GM18873 (cell line): ENCODE results near the gene PAX1.

Experiments
- ATAC-seq: cut with Tn5 transposase; IDR thresholded peaks from one replicate; pipeline ENCODE4 v1.9.1; 2021; ENCODE audit warnings: mild to moderate bottlenecking, moderate library complexity, moderate number of reproducible peaks; ENCODE audit not compliant: unreplicated experiment, low FRiP score

PAX1 gene

DNA sequence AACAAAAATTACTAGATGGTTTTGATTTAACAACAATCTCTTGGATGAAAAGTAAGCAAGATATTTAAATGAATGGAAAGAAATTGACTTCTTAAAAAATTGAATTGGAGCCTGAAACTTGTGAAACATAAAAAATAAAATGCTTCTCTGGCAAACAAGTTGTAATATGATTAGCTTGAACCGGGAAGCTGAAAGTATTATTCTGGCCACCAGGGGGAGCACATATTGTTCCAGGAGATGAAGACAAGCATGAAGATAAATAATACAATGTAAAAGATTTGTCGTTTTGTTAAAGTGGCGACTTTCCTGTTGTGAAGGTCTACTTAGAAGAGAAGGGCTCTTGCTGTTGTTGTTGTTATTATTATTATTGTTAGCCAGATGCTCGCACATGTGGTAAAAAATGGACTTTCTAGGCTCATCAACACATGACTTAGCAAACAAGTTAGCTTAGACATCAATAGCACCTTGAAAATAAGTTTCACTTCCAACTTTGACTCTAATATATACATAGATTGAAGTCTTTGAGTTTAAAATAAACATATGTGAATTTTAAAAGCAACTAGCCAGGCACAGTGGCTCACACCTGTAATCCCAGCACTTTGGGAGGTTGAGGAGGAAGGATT lies 14.2 kb downstream of the PAX1 start:
- ATAC-seq, result no peak

GRCh38 chr20:21725892-21726291 lies 20.4 kb downstream of the PAX1 start:
- no peak for ATAC-seq

DNA sequence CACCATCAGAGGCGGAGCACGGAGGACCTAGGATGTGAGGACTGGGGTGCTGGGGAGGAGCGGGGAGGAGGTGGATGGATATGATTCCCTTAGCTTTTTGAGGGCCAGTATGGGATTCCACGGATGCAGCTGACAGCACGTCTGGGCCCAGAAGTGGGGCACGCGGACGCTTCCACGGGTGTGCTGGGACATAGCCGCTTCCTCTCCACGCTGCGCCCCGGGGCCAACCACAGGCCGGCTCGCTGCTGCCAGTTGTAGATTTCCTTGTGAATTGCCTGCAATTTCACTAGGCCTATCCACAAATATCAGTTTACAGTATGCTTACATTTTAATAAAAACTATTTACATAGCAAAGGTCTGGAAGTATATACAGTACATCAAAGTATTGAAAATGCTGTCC lies 23.9 kb downstream of the PAX1 start:
- ATAC-seq, result no peak

GRCh38 chr20:21739161-21739560 lies 33.7 kb downstream of the PAX1 start:
- ATAC-seq, result no peak

- ATAC-seq, result no peak
Measured at GRCh38 chr20:21739682-21740081, 34.2 kb downstream of the PAX1 start.

DNA sequence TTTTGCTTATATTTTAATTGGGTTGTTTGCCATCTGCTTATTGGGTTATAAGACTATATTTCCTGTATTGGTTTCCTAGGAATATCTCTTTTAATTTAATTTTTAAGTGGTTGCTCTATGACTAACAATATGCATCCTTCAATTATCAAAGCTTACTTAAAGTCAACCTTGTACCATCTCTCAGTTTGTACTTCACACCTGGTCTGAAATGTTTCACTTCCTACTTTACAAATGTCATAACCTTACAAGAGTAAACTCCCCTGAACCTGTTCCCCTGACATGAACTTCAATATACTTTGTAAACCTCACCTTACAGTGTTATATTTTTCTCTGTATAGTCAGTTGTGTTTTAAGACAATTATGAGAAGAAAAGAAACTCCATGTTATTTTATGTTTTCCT lies 35.8 kb downstream of the PAX1 start:
- no peak for ATAC-seq

- no peak for ATAC-seq
Measured at GRCh38 chr20:21762646-21763045, 57.2 kb downstream of the PAX1 start.

DNA sequence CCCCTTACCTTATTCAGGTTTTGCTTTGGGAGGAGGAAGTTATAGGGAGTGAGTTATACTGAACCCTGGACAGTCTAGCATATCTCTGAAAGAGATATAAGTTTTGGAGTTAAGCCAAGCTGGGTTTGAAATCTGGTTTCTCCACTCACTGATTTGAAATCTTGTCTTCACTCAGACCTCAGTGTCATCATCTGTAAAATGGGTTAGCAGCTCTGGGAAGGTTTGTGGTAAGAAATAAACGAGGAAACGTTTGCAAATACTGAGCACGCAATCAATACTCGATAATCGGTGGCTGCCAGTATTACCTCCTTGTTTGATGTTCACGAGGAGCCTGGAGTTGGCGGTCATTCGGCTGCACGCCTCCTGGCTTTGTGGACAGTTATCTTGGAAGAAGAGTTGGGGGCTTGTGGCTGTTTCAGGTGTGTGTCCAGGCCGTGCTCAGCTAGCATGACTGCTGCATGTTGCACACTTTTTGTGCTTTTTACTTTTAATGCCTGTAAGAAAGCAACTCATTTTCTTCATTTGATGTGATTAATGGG lies 61.8 kb downstream of the PAX1 start:
- ATAC-seq, result no peak

DNA sequence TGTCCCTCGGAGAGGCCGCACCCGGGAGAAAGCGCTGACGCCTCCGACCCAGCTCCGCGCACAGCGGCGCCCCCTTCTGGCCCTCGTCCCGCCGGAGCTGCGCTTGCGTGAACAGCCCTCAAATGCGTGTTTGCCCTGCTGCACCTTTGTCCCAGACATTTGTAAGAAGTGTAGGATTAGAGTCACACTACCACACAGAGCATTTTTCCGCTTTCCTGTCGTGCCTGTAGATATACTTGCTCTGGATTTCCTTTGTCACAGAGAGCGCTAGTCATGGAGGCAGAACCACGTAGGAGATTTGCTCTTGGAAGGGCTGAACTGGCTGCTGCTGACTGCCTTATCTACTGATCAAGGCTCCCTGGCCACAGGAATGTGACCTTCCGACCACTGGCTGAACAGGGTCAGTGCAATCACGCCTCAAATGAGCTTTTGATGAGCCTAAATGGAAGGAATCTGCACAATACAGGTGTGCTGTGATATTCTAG lies 62.3 kb downstream of the PAX1 start:
- no peak for ATAC-seq
